Panc1 (cell line): Measurements from ENCODE around the gene RAB3B.

Experiments
- CTCF ChIP-seq: fragments of 450-650 bp; IDR thresholded peaks from 2 replicates; pipeline ENCODE4 v1.5.1; 2017; ENCODE audit warnings: mild to moderate bottlenecking
- REST ChIP-seq, 2 experiments: IDR thresholded peaks; 2 replicates each; pipeline ENCODE4 v1.6.1; 2011 to 2012; ENCODE audit warnings: low read depth in 2 of 2, control low read depth in 1 of 2, low read length in 1 of 2, mild to moderate bottlenecking in 1 of 2, moderate library complexity in 1 of 2; ENCODE audit not compliant: insufficient read depth in 1 of 2

DNA sequence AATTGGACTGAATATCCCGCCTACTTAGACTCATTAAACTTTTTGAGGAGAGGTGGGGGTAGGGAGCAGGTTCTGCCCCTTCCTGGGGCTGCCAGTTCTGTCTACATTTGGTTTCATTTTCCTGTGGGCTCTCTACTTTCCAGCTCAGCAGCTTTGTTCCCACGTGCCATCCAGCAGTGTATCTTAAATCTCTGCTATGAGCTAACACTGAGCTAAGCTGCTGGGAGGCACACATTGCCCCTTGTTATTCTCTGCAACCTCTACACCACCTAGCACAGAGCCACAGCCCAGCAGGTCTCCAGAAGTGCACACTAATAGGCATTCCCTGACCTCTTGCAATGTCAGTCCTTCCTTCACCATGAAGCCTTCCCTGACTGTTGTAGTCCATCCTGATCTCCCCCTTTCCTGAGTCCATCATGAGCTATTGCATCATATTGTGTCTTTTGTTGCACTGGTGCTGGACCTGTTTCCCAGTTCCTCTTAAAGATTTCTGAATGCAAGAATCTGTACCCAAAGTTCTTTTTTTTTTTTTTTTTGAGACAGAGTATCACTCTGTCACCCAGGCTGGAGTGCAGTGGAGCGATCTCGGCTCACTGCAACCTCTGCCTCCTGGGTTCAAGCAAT is 83.3 kb downstream of the RAB3B start:
- TF ChIP-seq CTCF (no peak), REST (IDR thresholded peaks at IDR 0.05; ENCODE audit: insufficient read depth in 1 of 2, low read depth in 2 of 2, low read length in 1 of 2) (no peak)
